HG03520 (cell line): Measurements from ENCODE around the gene DSCAML1.

ENCODE experiments used
- ATAC-seq: cut with Tn5 transposase; IDR thresholded peaks from one replicate; pipeline ENCODE4 v1.9.1; 2021; ENCODE audit warnings: mild to moderate bottlenecking, moderate library complexity; ENCODE audit not compliant: unreplicated experiment

Gene DSCAML1

GRCh38 chr11:117396970-117397369, 400.0 kb downstream of the DSCAML1 start:
- ATAC-seq: no peak

- ATAC-seq: no peak
Observed at GRCh38 chr11:117395476-117395875, 401.5 kb downstream of the DSCAML1 start.

GRCh38 chr11:117394221-117394925, 402.6 kb downstream of the DSCAML1 start:
- ATAC-seq: no peak

- no peak for ATAC-seq
Observed at GRCh38 chr11:117392979-117393378, 404.0 kb downstream of the DSCAML1 start.

- ATAC-seq: no peak
Observed at GRCh38 chr11:117392001-117392690, 404.9 kb downstream of the DSCAML1 start.

- no peak for ATAC-seq
Observed at GRCh38 chr11:117391181-117391580, 405.8 kb downstream of the DSCAML1 start.

GRCh38 chr11:117390743-117391142, 406.3 kb downstream of the DSCAML1 start:
- no peak for ATAC-seq

- no peak for ATAC-seq
Observed at GRCh38 chr11:117387992-117388755, 408.8 kb downstream of the DSCAML1 start.

GRCh38 chr11:117385906-117386305, 411.1 kb downstream of the DSCAML1 start:
- ATAC-seq: no peak

GRCh38 chr11:117385471-117385870, 411.5 kb downstream of the DSCAML1 start:
- no peak for ATAC-seq

- ATAC-seq: no peak
Observed at GRCh38 chr11:117384045-117384444, 413.0 kb downstream of the DSCAML1 start.

- no peak for ATAC-seq
Observed at GRCh38 chr11:117382746-117383145, 414.3 kb downstream of the DSCAML1 start.

GRCh38 chr11:117381481-117382387, 415.3 kb downstream of the DSCAML1 start:
- ATAC-seq: no peak

- ATAC-seq: no peak
Observed at GRCh38 chr11:117380676-117381075, 416.3 kb downstream of the DSCAML1 start.

GRCh38 chr11:117378976-117379865, 417.8 kb downstream of the DSCAML1 start:
- no peak for ATAC-seq
